ENCODE data around the gene CIPC.

GRCh38 chr14:77116172-77116817 lies 18.2 kb downstream of the CIPC start:
- no peak for TF ChIP-seq CTCF (IDR thresholded peaks at IDR 0.05; ENCODE audit: borderline replicate concordance, extremely low read depth, low read length, poor library complexity, severe bottlenecking)
- no peak for TF ChIP-seq EZH2 (IDR thresholded peaks at IDR 0.05; ENCODE audit: borderline replicate concordance, low read depth, low read length, severe bottlenecking)
